BLaER1 treated with 17β-estradiol and CSF1 and Interleukin-3, amounts not matched to agents 10 nM and 100 nM (cell line): ENCODE results near the gene RASSF7.
A peak's percentile ranks its signal among the peaks of the same experiment; 100 is the strongest.

ENCODE experiments used
- H3K27ac ChIP-seq, 11 experiments: shearing (Covaris generic); formaldehyde crosslinking; 2 replicates each; pipeline ENCODE4 v1.8.1; 2022
- H3K27me3 ChIP-seq, 11 experiments: shearing (Covaris generic); formaldehyde crosslinking; 2 replicates each; pipeline ENCODE4 v1.8.1; 2022
- H3K36me3 ChIP-seq, 11 experiments: shearing (Covaris generic); formaldehyde crosslinking; 2 replicates each; pipeline ENCODE4 v1.8.1; 2022
- H3K4me1 ChIP-seq, 10 experiments: shearing (Covaris generic); formaldehyde crosslinking; 2 replicates each; pipeline ENCODE4 v1.8.1; 2022
- H3K4me2 ChIP-seq, 11 experiments: shearing (Covaris generic); formaldehyde crosslinking; 2 replicates each; pipeline ENCODE4 v1.8.1; 2022
- H3K4me3 ChIP-seq, 10 experiments: shearing (Covaris generic); formaldehyde crosslinking; 2 replicates each; pipeline ENCODE4 v1.8.1; 2022
- H3K9ac ChIP-seq, 11 experiments: shearing (Covaris generic); formaldehyde crosslinking; 2 replicates each; pipeline ENCODE4 v1.8.1; 2022
- H3K9me3 ChIP-seq, 11 experiments: shearing (Covaris generic); formaldehyde crosslinking; replicated peaks in 1 of 11; 2 replicates each; pipeline ENCODE4 v1.8.1; 2022
- H4K20me1 ChIP-seq, 11 experiments: shearing (Covaris generic); formaldehyde crosslinking; 2 replicates each; pipeline ENCODE4 v1.8.1; 2022
- Cebpa-rat ChIP-seq, 11 experiments: shearing (Covaris generic); IDR thresholded peaks; 2 replicates each; pipeline ENCODE4 v1.8.1; 2022

RASSF7 gene

DNA sequence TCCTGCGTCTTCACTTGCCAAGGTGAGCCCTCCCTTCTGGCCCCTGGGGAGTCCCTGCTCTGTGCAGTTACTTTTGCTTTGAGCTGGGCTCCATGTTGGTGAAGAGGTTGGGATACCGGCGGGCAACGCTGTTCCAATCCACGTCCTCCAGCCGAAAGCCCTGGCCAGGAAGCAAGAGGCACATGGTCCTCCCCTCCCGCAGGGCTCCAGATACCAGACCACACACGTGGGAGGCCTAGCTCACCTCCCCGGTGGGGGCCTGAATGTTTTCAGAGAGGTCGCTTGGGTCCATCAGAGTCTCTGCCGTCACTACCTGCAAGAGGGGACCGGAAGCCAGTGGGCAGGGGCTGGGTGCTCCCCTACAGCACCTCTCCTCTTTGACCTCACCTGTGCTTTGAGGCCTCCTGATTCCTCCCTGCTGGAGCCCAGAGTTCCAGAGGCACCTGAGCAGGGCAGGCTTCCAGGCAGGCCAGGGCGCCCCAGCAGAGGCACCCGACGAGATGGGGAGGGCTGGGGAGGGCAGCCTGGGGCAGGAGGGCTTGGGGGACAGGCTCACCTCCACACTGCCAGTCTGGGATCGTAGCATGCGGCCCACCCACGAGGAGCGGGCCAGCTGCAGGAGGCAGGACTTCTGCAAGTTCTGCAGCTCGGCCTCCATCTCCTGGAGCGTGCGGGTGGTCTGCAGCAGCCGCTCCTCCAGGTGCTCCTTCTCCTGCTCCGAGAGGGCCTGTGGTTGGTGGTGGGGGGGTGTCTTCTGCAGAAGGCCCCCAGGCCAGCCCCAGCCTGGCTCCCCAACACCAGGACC lies 3.2 kb upstream of the RASSF7 start:
- H3K9ac ChIP-seq = no peak overlapping the region
- H3K36me3 ChIP-seq = peaks cover 0 to 5% (median 0%) of the 10 kb centered on the region in 11 experiments; a peak in 3 of 22 replicates
- H3K4me1 ChIP-seq = peaks cover 30 to 70% (median 49%) of the 10 kb centered on the region in 10 experiments
- no peaks in the 10 kb centered on the region for H3K9me3 ChIP-seq
- H4K20me1 ChIP-seq = peaks cover 0 to 64% (median 40%) of the 10 kb centered on the region in 11 experiments; a peak in 21 of 22 replicates
- TF ChIP-seq Cebpa-rat (IDR thresholded peaks at IDR 0.05) = no peak
- peaks cover 48 to 67% (median 52%) of the 10 kb centered on the region in 11 experiments for H3K27me3 ChIP-seq
- no peak overlapping the region for H3K4me3 ChIP-seq
- H3K27ac ChIP-seq = no peak overlapping the region
- 0 out of 22 replicates have a peak overlapping the region, but pooled peaks of 1 of the 11 experiments have one; percentile 96 for H3K4me2 ChIP-seq

GRCh38 chr11:558503-558902 lies 2.3 kb upstream of the RASSF7 start:
- Histone ChIP-seq H3K4me2 (no peak overlapping the region), H4K20me1 (peaks cover 6 to 68% (median 49%) of the 10 kb centered on the region in 11 experiments; a peak in 21 of 22 replicates), H3K27ac (no peak overlapping the region), H3K27me3 (peaks cover 48 to 64% (median 52%) of the 10 kb centered on the region in 11 experiments), H3K4me3 (no peak overlapping the region), H3K4me1 (peaks cover 30 to 63% (median 49%) of the 10 kb centered on the region in 10 experiments), H3K9ac (no peak overlapping the region), H3K9me3 (no peaks in the 10 kb centered on the region), H3K36me3 (peaks cover 0 to 13% (median 0%) of the 10 kb centered on the region in 11 experiments; a peak in 5 of 22 replicates)
- no peak for TF ChIP-seq Cebpa-rat (IDR thresholded peaks at IDR 0.05)

DNA sequence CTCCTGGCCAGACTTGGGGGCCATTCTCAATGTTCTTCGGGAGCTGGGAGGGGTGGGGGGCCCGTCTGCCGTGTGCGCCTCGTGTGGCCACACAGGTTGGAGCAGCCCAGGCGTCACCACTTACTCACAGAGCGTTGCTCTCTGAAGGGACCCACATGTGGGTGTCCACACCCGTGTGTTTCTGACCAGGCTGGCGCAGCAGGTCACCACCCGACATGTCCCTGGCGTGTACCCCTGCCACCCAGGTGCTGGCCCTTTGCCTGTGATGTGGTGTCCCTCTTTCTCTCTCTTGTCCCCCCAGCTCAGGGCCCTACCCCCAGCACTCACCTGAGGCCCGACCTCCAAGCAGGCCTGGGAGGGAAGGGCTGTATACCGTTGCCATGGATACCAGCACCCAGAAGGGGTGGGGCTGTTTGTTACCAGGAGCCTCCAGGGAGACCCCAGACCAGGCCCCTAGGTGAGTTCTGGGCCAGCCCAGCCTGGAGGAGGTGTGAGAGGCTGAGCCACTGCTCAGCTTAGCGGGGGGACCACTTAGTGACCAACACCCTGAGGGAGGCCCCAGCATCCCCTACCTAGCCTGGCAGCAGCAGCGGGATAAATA lies 1.6 kb upstream of the RASSF7 start:
- Histone ChIP-seq H3K36me3 (peaks cover 0 to 20% (median 0%) of the 10 kb centered on the region in 11 experiments; a peak in 5 of 22 replicates), H3K4me3 (no peak overlapping the region), H3K9me3 (no peaks in the 10 kb centered on the region), H3K9ac (no peak overlapping the region), H3K27me3 (peaks cover 48 to 59% (median 52%) of the 10 kb centered on the region in 11 experiments), H3K4me1 (peaks cover 30 to 62% (median 45%) of the 10 kb centered on the region in 10 experiments), H3K4me2 (peak overlapping the region in 5 of 11 experiments; percentile 92 to 100 (median 97); a peak in 6 of 22 replicates), H4K20me1 (peaks cover 12 to 68% (median 47%) of the 10 kb centered on the region in 11 experiments; a peak in 21 of 22 replicates), H3K27ac (no peak overlapping the region)
- TF ChIP-seq Cebpa-rat (IDR thresholded peaks at IDR 0.05) = no peak

DNA sequence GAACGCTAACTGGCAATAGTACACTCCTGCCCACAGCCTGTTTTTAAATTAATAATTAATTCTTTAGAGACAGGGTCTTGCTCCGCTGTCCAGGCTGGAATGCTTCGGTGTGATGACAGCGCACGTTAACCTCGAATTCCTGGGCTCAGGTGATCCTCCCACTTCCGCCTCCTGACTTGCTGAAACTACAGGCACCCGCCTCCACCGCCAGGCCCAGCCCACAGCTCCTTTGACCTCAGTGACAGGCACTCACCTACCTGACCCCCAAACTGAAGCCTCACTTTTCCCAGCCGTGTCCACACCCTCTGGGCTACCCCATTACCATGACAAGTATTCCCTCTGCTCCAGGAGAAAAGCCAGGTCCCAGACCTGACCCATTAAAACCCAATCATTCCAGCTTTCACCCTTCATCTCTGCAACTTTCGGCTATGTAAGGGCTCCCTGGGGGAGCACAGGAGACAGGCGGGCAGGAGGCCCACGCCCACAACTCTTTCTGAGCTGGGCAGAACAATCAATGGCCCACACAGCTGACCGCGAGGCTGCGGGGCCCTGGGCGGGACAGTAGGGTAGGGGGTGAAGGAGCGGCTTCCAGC lies 962 bp upstream of the RASSF7 start:
- Histone ChIP-seq H4K20me1 (peaks cover 14 to 69% (median 45%) of the 10 kb centered on the region in 11 experiments; a peak in 21 of 22 replicates), H3K36me3 (peaks cover 0 to 22% (median 0%) of the 10 kb centered on the region in 11 experiments; a peak in 5 of 22 replicates)

DNA sequence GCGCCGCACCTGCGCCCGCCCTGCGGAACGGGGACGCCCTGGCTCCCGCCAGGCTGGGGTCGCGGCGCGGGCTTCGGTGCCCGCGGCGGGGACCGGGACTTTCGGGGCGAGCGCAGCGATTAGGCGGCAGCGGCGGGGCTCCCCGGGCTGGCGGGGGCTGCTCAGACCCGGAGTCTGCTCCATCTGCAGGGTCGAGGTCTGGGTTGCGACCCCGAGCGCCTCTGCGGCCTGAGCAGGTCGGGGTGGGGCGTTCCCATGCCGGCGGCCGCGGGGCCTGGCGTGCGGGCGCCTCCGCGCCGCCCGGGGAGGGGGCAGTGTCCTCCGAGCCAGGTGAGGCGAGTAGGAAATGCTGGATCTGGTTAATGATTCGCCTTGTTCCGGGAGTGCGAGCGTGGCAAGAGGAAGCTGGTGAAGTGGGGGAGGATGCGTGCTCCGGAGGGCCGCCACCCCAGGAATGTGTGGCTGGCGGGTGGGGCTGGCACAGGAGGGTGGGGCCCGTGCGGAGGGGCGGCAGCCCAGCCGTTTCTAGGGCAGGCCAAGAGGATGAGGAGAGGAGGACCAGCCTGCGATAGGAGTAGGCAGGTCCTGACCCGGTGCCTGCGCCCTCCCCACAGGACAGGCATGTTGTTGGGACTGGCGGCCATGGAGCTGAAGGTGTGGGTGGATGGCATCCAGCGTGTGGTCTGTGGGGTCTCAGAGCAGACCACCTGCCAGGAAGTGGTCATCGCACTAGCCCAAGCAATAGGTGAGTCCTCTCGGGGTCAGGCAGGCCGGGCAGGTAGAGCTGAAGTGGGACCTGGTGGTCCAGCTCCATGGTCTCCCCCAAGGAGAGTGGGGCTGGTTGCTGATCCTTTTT lies 606 bp downstream of the RASSF7 start:
- TF ChIP-seq Cebpa-rat (IDR thresholded peaks at IDR 0.05) = no peak
- peaks cover 23 to 66% (median 44%) of the 10 kb centered on the region in 11 experiments; a peak in 21 of 22 replicates for H4K20me1 ChIP-seq
- peak overlapping the region; percentile 62 to 85 (median 77) for H3K9ac ChIP-seq
- peak overlapping the region in 7 of 11 experiments; percentile 8 to 61 (median 47); a peak in 11 of 22 replicates for H3K27ac ChIP-seq
- peaks cover 26 to 60% (median 38%) of the 10 kb centered on the region in 10 experiments for H3K4me1 ChIP-seq
- peak overlapping the region; percentile 93 to 100 (median 98) for H3K4me2 ChIP-seq
- no peaks in the 10 kb centered on the region for H3K9me3 ChIP-seq
- H3K4me3 ChIP-seq = peak overlapping the region; percentile 77 to 99 (median 98)
- peaks cover 32 to 39% (median 36%) of the 10 kb centered on the region in 11 experiments for H3K27me3 ChIP-seq
- peaks cover 0 to 22% (median 0%) of the 10 kb centered on the region in 11 experiments; a peak in 7 of 22 replicates for H3K36me3 ChIP-seq

More for the DNA sequence above, 962 bp upstream of the RASSF7 start:
- peak overlapping the region; percentile 91 to 100 (median 97) for H3K4me2 ChIP-seq
- H3K9ac ChIP-seq = peak overlapping the region; percentile 55 to 82 (median 73); a peak in 20 of 22 replicates
- no peak for TF ChIP-seq Cebpa-rat (IDR thresholded peaks at IDR 0.05)
- no peaks in the 10 kb centered on the region for H3K9me3 ChIP-seq
- peaks cover 25 to 57% (median 39%) of the 10 kb centered on the region in 10 experiments for H3K4me1 ChIP-seq
- H3K27ac ChIP-seq = peak overlapping the region in 8 of 11 experiments; percentile 42 to 70 (median 58); a peak in 11 of 22 replicates
- H3K4me3 ChIP-seq = peak overlapping the region; percentile 77 to 99 (median 98)
- H3K27me3 ChIP-seq = peaks cover 45 to 52% (median 49%) of the 10 kb centered on the region in 11 experiments

DNA sequence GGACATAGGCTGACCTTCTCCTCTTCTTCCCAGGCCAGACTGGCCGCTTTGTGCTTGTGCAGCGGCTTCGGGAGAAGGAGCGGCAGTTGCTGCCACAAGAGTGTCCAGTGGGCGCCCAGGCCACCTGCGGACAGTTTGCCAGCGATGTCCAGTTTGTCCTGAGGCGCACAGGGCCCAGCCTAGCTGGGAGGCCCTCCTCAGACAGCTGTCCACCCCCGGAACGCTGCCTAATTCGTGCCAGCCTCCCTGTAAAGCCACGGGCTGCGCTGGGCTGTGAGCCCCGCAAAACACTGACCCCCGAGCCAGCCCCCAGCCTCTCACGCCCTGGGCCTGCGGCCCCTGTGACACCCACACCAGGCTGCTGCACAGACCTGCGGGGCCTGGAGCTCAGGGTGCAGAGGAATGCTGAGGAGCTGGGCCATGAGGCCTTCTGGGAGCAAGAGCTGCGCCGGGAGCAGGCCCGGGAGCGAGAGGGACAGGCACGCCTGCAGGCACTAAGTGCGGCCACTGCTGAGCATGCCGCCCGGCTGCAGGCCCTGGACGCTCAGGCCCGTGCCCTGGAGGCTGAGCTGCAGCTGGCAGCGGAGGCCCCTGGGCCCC lies 1.4 kb downstream of the RASSF7 start:
- peaks cover 17 to 63% (median 41%) of the 10 kb centered on the region in 11 experiments; a peak in 21 of 22 replicates for H4K20me1 ChIP-seq
- H3K9me3 ChIP-seq = no peaks in the 10 kb centered on the region
- peak overlapping the region; percentile 93 to 100 (median 98) for H3K4me2 ChIP-seq
- H3K27ac ChIP-seq = no peak overlapping the region
- peak overlapping the region in 8 of 11 experiments; percentile 72 to 83 (median 78); a peak in 13 of 22 replicates for H3K9ac ChIP-seq
- peaks cover 24 to 32% (median 28%) of the 10 kb centered on the region in 11 experiments for H3K27me3 ChIP-seq
- no peak for TF ChIP-seq Cebpa-rat (IDR thresholded peaks at IDR 0.05)
- peaks cover 33 to 60% (median 39%) of the 10 kb centered on the region in 10 experiments for H3K4me1 ChIP-seq
- peaks cover 0 to 22% (median 0%) of the 10 kb centered on the region in 11 experiments; a peak in 7 of 22 replicates for H3K36me3 ChIP-seq
- H3K4me3 ChIP-seq = peak overlapping the region in 9 of 10 experiments; percentile 77 to 99 (median 97); a peak in 14 of 20 replicates

DNA sequence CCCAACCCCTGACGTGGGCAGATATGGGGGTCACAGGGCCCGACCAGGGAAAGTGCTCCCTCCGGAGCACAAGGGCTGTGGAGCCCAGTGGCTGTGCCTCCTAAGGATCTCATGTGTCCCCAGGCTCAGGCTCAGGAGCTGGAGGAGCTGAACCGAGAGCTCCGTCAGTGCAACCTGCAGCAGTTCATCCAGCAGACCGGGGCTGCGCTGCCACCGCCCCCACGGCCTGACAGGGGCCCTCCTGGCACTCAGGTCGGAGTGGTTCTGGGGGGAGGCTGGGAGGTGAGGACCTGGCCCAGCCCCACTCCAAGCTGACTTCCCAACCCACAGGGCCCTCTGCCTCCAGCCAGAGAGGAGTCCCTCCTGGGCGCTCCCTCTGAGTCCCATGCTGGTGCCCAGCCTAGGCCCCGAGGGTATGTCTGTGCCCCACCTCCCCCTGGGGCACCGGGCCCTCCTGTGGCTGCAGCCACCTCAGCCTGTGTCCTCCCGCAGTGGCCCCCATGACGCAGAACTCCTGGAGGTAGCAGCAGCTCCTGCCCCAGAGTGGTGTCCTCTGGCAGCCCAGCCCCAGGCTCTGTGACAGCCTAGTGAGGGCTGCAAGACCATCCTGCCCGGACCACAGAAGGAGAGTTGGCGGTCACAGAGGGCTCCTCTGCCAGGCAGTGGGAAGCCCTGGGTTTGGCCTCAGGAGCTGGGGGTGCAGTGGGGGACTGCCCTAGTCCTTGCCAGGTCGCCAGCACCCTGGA lies 2.5 kb downstream of the RASSF7 start:
- H3K27ac ChIP-seq = no peak overlapping the region
- H3K4me2 ChIP-seq = peak overlapping the region in 1 of 11 experiments; percentile 24; a peak in 2 of 22 replicates
- H3K27me3 ChIP-seq = peaks cover 13 to 21% (median 17%) of the 10 kb centered on the region in 11 experiments
- H3K9ac ChIP-seq = peak overlapping the region in 2 of 11 experiments; percentile 29 to 35; a peak in 3 of 22 replicates
- peaks cover 0 to 22% (median 0%) of the 10 kb centered on the region in 11 experiments; a peak in 7 of 22 replicates for H3K36me3 ChIP-seq
- no peak overlapping the region for H3K4me3 ChIP-seq
- H4K20me1 ChIP-seq = peaks cover 17 to 67% (median 43%) of the 10 kb centered on the region in 11 experiments; a peak in 21 of 22 replicates
- H3K9me3 ChIP-seq = no peaks in the 10 kb centered on the region
- H3K4me1 ChIP-seq = peaks cover 40 to 66% (median 46%) of the 10 kb centered on the region in 10 experiments
- TF ChIP-seq Cebpa-rat (IDR thresholded peaks at IDR 0.05) = no peak
